ENCODE data around the gene DOK3.

Gene DOK3

DNA sequence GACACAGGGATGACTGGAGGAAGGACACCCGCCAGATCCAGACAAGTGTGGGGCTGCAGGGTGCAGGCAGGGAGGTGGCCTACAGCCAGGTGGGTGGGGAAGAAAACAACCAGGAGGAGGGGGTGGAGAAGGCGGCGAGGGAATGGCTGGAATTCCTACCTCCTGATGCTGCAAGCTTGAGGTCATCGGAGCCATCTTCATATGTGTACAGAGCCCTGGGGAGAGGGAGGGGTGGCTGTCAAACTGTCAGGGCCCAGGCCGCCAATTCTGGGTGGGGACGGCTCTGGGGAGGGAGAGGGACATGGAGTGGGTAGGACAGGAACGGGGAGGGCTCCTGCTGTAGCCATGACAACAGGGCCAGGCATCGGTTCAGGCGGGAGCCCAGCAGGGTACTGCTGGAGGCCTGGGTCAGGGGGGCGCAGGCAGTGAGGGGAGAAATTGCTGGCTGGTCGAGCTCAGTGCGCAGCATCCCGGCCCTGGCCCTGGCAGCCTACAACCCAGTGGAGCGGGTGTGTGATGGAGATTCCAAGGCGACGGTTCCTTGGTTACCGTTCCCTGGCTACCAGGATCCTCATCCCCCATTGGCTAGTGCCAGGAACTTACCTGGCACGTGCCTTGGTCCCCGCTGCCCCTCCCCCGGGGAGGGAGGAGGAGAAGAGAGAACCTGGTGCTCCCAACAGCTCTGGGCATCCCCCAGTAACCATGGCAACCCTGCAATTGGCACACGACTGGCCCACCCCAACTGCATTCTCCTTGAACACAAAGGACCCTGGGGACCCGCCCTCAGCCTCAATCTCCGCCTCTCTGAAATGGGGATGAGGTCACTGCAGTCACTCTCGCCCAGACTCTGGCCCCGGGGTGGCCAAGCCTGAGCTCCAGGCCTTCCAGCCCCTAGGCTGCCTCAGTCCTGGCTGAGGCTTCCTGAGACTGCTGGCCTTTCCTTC is 40.7 kb downstream of the DOK3 start:
- peak; percentile 87 for DNase-seq (ENCODE audit: low spot score)

DNA sequence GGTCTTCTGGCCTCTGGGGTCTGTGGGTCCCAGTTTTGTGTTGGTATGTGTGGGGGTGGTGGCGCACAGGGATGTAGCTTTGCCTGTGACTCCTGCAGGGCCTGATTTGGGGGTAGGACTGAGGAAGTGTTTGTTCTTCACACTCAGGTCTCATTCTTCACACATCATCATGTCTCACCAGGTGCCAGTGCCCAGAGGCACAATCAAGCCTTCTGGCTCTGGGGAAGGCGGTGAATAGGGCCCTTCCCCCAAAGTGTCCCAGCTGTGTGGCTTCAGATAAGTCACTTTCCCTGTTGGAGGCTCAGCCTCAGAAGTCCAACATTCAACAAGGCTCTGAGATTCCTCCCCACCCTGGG is 41.3 kb downstream of the DOK3 start:
- no peak for DNase-seq (ENCODE audit: low spot score)

- DNase-seq (ENCODE audit: low spot score) = no peak
These were observed 42.2 kb downstream of the DOK3 start for GRCh38 chr5:177467436-177467835.

DNA sequence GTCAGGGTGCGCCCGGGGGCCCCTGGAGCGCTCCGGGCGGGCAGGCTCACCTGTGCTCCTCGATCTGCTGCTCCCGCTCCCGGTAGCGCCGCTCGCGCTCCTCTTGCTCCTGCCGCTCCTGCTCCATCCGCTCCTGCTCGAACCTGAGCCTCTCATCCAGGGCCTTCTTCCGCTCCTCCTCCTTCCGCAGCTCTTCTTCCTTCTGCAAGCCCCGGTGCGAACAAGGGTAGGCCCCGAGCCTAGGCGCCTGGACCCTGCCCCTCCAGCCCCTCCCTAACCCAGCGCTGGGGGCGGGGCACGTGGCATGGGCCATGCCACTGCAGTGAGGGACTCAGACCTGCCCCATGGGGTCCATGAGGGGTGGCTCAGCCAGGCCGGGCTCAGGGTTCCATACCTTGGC is 42.8 kb downstream of the DOK3 start:
- DNase-seq (ENCODE audit: low spot score) = no peak

GRCh38 chr5:177465044-177465443 is 44.6 kb downstream of the DOK3 start:
- no peak for DNase-seq (ENCODE audit: low spot score)

DNA sequence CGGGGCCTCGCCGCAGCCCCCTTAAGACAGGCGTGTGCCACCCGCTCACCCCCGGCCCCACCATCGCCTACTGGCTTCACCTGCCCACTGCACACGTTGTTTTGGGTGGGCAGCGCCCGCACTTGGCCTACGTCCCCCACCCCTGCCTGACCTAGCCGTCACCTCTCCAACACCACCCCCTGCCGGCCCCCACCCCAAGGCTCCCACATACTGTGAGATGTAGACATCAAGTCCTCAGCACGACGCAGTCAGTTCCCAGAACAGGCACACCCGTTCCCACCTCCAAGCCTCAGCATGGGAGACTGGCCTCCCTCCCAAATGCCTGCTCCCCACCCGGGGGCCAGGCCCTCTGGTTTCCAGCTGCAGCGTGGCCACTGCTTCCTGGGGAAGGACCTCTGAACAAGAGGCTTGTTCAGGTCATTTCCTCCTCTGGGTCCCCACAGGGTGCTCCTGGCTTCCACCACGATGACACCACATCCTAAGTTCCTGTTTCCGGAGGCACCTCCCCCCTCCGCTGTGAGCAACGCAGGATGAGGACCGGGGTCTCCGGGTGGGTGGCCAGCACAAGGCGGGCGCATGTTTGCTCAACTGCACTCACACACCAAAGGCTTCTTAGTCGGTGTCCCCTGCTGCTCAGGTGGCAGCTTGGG is 47.5 kb downstream of the DOK3 start:
- no peak for DNase-seq (ENCODE audit: low spot score)

DNA sequence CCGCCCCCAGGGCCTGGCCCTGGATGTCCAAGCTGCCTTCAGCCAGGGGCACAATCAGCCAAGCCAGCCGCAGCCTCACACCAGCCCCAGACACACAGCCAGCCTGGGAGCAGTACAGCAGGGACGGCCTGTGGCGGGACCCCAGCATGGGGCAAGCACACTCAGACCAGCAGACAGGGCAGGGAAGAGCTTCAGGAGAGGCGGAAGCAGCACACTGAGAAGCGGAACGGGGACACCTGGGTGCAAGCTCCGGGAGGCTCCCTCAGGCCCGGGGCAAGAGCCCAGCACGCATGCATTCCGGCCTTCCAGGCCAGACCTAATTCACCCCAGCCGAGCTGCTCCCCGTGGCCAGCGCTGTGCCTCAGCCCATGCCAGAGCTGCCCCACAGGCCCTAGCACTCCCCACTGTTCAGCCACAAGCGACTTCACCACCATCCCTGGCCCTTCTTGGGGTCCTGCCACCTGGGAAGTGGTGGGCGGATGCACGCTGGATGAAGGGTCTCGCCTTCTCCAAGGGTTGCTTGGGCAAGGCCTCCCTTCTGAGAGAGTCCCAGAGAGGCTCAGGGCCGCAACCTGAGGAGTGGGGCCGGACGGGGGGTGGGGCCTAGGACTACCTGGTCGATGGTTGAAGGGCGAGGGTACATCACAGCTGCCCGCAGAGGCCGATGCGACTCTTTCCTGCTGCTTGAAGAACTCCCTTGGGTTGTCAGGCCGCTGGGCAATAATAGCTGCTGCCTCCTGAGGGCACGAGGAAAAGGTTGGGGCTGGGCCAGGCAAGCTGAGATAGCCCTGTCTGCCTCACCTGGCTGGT is 49.6 kb downstream of the DOK3 start:
- DNase-seq (ENCODE audit: low spot score) = no peak

- DNase-seq (ENCODE audit: low spot score) = no peak
These were observed 50.3 kb downstream of the DOK3 start for GRCh38 chr5:177459357-177459756.

- DNase-seq (ENCODE audit: low spot score) = peak; percentile 75
These were observed 50.7 kb downstream of the DOK3 start for GRCh38 chr5:177458912-177459350.

GRCh38 chr5:177457852-177458681 is 51.6 kb downstream of the DOK3 start:
- no peak for DNase-seq (ENCODE audit: low spot score)

GRCh38 chr5:177456976-177457851 is 52.4 kb downstream of the DOK3 start:
- DNase-seq (ENCODE audit: low spot score) = peak; percentile 100

GRCh38 chr5:177456591-177456964 is 53.0 kb downstream of the DOK3 start:
- no peak for DNase-seq (ENCODE audit: low spot score)

- DNase-seq (ENCODE audit: low spot score) = peak; percentile 92
These were observed 53.7 kb downstream of the DOK3 start for GRCh38 chr5:177455661-177456590.

DNA sequence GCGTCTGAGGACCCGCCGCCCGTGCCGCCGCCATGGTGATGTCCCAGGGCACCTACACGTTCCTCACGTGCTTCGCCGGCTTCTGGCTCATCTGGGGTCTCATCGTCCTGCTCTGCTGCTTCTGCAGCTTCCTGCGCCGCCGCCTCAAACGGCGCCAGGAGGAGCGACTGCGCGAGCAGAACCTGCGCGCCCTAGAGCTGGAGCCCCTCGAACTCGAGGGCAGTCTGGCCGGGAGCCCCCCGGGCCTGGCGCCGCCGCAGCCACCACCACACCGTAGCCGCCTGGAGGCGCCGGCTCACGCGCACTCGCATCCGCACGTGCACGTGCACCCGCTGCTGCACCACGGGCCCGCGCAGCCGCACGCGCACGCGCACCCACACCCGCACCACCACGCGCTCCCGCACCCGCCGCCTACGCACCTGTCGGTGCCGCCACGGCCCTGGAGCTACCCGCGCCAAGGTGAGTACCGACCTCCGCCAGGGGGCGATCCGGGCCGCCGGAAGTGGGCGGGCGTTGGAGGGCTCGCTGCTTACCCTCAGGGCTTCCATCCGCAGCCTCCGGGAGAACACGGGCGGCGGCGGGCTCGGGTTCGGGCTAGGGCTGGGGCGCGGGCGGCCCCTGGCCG is 54.5 kb downstream of the DOK3 start:
- DNase-seq (ENCODE audit: low spot score) = peak; percentile 83

DNA sequence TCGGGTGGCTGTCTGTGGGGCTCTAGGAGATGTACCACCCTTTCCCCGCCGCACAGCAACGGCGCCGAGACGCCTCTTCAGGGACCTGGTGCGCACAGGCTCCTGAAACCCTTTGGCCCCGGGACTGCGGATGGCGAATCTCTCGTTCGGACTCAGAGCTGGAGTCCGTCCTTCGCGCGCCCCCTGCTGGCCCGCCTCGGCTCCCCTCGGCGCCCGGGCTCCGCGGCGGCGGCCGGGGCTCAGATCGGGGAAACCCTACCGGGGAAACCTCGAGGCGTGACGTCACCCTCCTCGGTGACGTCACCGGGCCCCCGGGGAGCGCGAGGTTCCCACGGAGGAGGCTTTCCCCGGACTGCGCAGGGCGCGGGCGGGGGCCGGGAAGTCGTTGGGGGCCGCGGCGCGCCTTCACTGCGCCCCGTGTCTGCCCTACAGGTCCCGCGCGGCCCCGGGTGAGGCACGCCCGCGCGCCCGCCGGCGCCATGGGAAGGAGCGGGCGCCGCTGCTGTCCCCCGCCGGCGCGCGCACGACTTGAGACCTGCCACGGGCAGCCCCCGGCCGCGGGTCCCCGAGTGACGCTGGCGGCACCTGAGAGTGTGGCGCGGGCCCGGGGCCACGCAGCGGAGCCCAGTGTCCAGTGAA is 55.1 kb downstream of the DOK3 start:
- peak; percentile 82 for DNase-seq (ENCODE audit: low spot score)

GRCh38 chr5:177453852-177454396 is 55.7 kb downstream of the DOK3 start:
- DNase-seq (ENCODE audit: low spot score) = no peak

DNA sequence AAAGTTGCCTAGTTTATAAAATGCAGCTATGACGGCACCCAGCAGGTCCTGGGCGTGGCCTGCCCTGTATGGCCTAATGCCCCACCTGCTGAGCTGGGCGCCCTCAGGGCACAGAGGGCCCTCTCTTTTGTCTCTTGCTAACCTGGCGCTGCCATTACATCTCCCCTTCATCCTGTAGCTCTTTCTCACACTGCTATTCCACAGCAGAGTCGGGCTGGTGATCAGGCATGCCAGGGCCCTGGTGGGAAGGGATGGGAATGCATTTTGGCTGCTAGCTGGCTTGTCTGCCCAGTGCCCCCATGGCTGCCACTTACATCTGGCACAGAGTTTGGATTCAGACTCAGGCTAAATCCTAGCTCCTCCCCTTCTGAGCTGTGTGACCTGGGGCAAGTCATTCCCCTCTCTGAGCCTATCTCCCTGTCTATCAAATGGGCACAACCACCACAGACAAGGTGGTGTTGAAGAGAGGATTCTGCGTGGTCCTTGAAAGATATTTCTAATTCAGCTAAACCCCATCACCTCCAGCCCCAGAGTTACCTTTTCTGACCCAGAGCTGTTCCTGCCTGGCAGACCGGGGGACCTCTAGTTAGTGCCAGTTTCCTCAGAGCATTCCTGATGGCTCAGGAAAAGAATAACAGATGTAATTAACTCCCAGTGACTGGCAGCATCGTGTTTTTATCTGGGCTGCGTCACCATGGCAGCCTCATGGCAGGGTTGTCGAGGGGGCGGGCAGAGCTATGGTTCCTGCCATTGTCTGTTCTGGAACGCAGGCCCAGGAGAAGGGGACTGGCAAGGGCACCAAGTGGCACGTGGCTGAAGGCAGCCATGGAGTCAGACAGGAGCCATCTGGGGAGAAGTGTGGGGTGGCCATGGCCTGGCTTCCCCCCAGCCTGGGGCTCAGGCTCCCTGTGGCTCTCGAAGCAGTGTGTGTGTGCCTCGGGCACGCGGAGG is 56.7 kb downstream of the DOK3 start:
- no peak for DNase-seq (ENCODE audit: low spot score)

Measured in cerebellar cortex (tissue), 1 donor.